Fibroblast of pulmonary artery (primary cell): ENCODE results near the gene RSKR.
"Not testable (repeated sequence)": the region's sequence is repeated elsewhere in the genome, so short reads cannot be mapped to it uniquely, and the experiment has no call there.

Experiments
- DNase-seq: peaks from one replicate; pipeline ENCODE4 v3.0.0-alpha.2; 2010; ENCODE audit warnings: low read depth
- H3K4me3 ChIP-seq: replicated peaks from 2 replicates; pipeline ENCODE4 v1.5.1; 2011; ENCODE audit warnings: low read depth, mild to moderate bottlenecking, control low read depth, low read length, moderate library complexity
- CTCF ChIP-seq: IDR thresholded peaks from 2 replicates; pipeline ENCODE4 v1.5.1; 2011; ENCODE audit warnings: mild to moderate bottlenecking, control low read depth, low read length, inconsistent platforms; ENCODE audit errors: missing control alignments

The RSKR gene

GRCh38 chr17:28576758-28577465 lies 37.1 kb downstream of the RSKR start, which contains the start of gene ALDOC:
Gene ALDOC, minus strand, starts transcription at chr17:28576895. Its CDS starts 1,363 bp downstream, at chr17:28575532.
- H3K4me3 ChIP-seq: peak within 1 kb of the TSS; percentile 48
- no peak for TF ChIP-seq CTCF

GRCh38 chr17:28576016-28576415 lies 38.0 kb downstream of the RSKR start:
- not testable (repeated sequence) for H3K4me3 ChIP-seq, DNase-seq

More at GRCh38 chr17:28576758-28577465, 37.1 kb downstream of the RSKR start, which contains the start of gene ALDOC:
- peak; percentile 91 for DNase-seq

- no peak for TF ChIP-seq CTCF
- H3K4me3 ChIP-seq: no peak overlapping the region
- DNase-seq: no peak
Observed at GRCh38 chr17:28575126-28575795, 38.7 kb downstream of the RSKR start.

GRCh38 chr17:28574526-28574925 lies 39.5 kb downstream of the RSKR start:
- no peak for TF ChIP-seq CTCF
- DNase-seq: no peak

GRCh38 chr17:28573966-28574480 lies 40.0 kb downstream of the RSKR start:
- DNase-seq: no peak
- no peak for TF ChIP-seq CTCF

More at GRCh38 chr17:28574526-28574925, 39.5 kb downstream of the RSKR start:
- no peak overlapping the region for H3K4me3 ChIP-seq

GRCh38 chr17:28573521-28573920 lies 40.5 kb downstream of the RSKR start:
- no peak overlapping the region for H3K4me3 ChIP-seq
- DNase-seq: no peak
- TF ChIP-seq CTCF: no peak

More at GRCh38 chr17:28573966-28574480, 40.0 kb downstream of the RSKR start:
- H3K4me3 ChIP-seq: no peak overlapping the region

GRCh38 chr17:28573040-28573380 lies 41.0 kb downstream of the RSKR start:
- no peak for TF ChIP-seq CTCF
- H3K4me3 ChIP-seq: no peak overlapping the region
- no peak for DNase-seq
